ENCODE results near the gene GLS.
"Not testable (repeated sequence)": the region's sequence is repeated elsewhere in the genome, so short reads cannot be mapped to it uniquely, and the experiment has no call there.

GLS gene

DNA sequence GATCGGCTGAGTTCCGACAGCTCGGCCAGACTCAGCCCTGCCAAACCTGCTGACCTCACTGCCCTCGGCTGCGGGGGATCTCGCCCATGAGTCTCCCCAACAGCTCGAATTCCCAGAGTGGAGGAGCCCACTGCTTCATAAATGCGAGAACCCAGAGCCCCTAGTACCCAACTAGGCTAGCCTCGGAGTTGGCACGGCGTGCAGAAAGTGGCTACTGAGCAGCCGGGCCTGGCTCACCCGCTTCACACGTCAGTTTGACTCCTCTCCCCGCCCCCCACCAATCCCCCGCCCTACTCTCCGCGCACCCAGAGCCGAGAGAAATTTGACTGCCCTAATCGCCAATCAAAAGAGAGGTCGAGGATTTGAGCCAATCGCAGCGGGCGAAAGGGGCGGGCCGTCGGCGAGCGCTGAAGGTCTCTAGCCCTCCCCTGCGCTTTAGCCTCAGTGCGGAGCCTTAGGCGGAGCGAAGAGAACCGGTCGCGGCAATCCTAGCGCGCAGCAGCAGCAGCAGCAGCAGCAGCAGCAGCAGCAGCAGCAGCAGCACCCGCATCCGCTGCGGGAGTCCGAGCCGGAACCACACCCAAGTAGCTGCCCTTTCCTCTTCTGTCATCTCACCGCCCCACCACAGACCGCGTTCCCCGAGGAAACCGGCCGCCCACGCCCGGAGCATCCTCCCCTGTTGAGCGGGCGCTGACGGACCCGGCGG, at the start of gene GLS:
GLS (plus strand) TSS at position 444 of the 706 bp plus-strand sequence. CDS start 264 bp downstream, outside the sequence.
- FAIRE-seq: no peak
- peak; percentile 97 for DNase-seq (ENCODE audit: low spot score)

GRCh38 chr2:190831941-190832340, 48.7 kb upstream of the GLS start:
- no peak for FAIRE-seq
- no peak for DNase-seq (ENCODE audit: low spot score)

GRCh38 chr2:190834890-190835208, 45.8 kb upstream of the GLS start:
- no peak for FAIRE-seq
- DNase-seq (ENCODE audit: low spot score): no peak

DNA sequence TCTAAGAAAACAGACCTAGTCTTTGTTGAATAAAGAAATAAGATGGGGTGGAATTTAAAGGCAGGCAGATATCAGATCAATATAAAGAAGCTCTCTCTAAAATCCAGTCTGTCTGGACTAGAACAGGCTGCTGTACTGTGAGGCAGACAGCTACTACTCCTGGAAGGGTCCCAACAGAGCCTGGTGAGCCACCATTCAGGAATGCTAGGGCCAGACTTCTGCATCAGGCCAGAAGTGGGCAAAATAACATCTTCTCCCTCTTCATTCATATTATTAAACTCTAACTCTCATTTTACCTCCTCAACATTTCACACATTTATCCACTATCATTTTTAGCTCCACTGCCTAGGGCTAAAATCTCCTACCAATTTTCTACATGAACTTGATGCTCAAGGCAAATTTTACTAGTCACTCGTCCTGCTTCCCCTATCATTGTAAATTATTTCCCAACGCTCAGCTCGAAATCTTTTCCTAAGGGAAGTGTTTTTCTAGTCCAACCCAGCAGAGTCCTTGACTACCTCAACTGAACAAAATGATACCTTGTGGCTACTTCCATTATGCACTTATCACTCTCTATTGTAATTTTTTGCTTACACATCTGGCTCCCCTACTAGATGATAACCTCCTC, 45.2 kb upstream of the GLS start:
- FAIRE-seq (no peak), DNase-seq (ENCODE audit: low spot score) (peak; percentile 82)

DNA sequence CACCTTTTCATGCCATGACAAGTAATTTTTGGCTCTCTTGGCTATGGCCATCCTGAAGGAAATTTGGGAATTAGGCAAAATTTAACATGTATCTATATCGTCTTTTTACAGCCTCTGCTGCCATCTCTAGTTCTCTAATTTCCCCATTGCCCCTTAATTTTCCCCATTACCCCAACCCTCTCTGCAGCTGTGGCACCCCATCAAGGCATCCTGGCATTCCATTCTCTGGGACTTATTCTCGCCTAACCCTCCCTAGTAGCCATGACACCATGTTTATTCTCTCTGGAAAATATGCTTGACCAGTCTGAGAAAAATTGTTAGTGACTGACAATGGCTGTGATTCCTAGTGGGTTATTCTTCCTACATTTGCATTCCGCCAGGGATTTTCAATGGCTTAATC, 43.9 kb upstream of the GLS start:
- FAIRE-seq (no peak), DNase-seq (ENCODE audit: low spot score) (no peak)

GRCh38 chr2:190837420-190837819, 43.2 kb upstream of the GLS start:
- no peak for FAIRE-seq

GRCh38 chr2:190837952-190838361, 42.7 kb upstream of the GLS start:
- DNase-seq (ENCODE audit: low spot score): no peak
- peak; percentile 69 for FAIRE-seq

More at GRCh38 chr2:190837420-190837819, 43.2 kb upstream of the GLS start:
- DNase-seq (ENCODE audit: low spot score): peak; percentile 71

- peak; percentile 38 for DNase-seq (ENCODE audit: low spot score)
- FAIRE-seq: no peak
Observed at GRCh38 chr2:190838492-190838910, 42.1 kb upstream of the GLS start.

GRCh38 chr2:190840569-190841172, 40.0 kb upstream of the GLS start:
- no peak for FAIRE-seq

GRCh38 chr2:190841707-190842505, 38.7 kb upstream of the GLS start:
- FAIRE-seq (peak; percentile 13), DNase-seq (ENCODE audit: low spot score) (peak; percentile 30)

More at GRCh38 chr2:190840569-190841172, 40.0 kb upstream of the GLS start:
- no peak for DNase-seq (ENCODE audit: low spot score)

DNA sequence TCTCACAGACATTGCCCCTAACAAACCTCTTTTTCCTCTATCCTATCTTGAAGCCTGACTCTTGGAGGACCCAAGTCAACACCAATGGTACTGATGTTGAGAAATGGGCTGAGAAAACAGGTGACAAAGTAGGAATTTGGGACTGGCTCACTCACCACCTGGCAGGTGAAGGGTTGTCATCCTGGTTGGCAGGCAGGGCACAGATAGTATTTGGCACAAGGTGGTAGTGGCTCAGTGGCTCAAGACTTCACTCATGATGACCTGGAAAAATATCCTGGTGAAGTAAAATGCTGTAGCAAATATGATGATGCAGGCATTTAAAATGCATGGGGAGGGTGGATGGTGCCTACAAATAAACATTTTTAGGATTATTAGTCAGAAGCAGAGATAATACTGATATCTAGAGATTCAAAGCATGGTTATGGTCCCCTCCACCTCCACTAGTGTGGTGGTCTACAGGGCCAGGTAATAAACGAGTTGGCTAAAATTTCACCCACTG, 38.0 kb upstream of the GLS start:
- DNase-seq (ENCODE audit: low spot score) (no peak), FAIRE-seq (no peak)

- DNase-seq (ENCODE audit: low spot score): peak; percentile 51
- FAIRE-seq: peak; percentile 37
Observed at GRCh38 chr2:190843890-190844699, 36.5 kb upstream of the GLS start.

DNA sequence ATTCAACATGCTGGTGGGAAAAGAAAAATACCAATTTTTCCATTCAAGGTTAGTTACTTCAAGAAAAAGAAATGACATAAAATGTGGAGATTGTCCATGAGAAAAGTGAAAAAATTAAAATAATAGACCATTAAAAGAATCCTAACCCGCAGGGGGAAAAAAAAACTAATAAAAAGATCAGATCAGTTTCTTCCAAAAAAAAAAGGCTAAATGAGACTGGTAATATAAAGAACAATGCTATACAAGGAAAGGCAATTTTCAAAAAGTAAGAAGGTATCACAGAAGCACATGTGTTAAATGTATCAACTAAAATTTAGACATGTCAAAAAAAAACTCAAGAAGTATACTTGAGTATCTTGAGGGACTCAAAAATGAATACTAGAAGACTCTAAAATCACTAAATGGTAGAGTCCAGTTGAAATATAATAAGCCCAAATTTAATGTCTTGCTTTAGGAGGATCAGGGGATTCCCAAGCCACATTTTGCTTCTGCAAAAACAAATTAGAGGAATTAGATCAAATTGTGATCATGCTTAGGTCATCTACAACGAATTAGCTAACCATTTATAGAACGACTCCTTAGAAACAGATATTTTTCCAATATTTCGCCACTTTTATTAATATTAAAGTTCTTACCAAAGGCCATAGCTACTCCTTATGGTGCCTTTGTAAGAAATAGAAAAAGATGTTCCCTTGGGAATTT, 35.8 kb upstream of the GLS start:
- DNase-seq (ENCODE audit: low spot score): no peak
- FAIRE-seq: no peak

DNA sequence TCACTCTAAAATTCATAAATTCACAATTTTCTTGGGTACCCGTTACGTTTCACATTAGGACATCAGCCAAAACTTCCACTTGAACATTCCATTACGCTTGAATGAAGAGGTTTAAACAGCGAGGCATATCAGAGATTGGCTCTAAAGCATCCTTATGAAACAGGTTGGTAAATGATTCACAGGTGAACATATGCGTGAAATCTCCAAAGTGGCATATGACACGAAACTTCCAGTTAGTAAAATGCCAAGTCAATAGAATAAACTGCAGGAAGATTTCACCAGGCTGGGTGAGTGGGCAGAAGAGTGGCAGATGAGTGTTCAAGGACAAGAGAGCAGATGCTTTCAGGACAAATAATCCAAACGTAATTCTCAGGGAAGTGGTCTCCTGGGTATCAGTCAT, 33.9 kb upstream of the GLS start:
- FAIRE-seq (peak; percentile 20), DNase-seq (ENCODE audit: low spot score) (no peak)

DNA sequence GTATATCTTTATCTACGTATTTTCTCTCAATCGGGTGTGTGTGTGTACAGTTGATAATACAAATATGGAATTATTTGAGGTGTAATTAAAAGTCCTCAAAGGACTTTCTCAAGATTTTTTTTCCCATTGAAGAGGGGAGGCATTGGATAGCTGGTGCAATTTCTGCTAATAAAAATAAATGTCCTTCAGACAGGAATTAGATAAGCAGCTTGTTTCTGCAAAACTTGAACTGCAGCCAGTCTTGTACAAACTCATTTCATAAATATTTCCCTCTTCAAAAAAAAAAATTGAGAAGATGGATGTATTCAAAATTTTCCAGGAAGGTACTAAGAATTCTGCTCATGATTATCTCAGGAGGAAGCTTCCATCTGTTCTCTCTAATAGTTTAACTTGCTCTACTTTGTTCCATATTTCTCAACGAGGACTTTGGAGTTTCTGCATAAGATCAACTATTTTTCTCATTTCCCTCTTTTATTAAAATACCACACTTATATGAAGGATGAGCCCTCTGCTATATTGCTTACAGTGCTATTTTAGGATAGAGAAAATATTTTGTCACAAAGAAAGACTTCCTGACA, 33.0 kb upstream of the GLS start:
- no peak for FAIRE-seq
- no peak for DNase-seq (ENCODE audit: low spot score)

DNA sequence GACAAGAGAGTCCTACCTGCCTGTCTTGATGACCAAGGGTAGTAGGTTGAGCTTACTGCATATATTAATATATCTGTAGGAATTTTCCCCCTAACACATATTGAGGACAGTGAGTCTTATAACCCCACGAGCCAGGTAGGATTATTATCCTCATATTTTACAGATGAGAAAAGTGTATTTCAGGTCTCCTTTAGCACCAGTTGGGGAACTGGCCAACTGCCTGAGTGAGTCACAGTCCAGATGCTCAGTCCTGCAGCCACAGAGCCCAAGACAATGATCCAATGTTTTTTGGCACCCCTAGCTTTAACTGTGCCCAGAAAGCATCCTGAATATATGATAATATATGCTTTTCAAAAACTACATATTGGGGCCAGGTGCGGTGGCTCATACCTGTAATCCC, 30.8 kb upstream of the GLS start:
- FAIRE-seq (no peak), DNase-seq (ENCODE audit: low spot score) (peak; percentile 73)

- not testable (repeated sequence) for FAIRE-seq; DNase-seq (ENCODE audit: low spot score)
Observed at GRCh38 chr2:190853022-190853421, 27.6 kb upstream of the GLS start.

- DNase-seq (ENCODE audit: low spot score) (no peak), FAIRE-seq (no peak)
Observed at GRCh38 chr2:190853531-190854383, 26.9 kb upstream of the GLS start.

DNA sequence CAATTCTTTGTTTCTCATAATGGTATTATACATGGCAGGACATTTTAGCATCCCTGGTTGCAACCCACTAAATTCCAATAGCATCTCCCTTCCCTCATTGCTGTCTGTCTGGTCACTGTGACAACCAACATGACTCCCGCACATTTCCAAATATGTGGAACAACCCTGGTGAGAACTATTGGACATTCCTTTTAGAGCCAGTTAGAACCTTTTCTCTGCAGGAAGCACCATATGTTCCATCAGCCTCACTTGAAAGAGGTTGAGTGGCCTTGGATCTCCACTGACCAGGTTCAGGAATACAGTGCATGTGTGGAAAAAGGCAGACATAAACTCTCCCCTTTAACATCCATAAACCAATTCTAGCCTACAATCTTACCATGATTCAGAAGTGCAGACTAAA, 25.9 kb upstream of the GLS start:
- DNase-seq (ENCODE audit: low spot score) (no peak), FAIRE-seq (no peak)

Measured in urothelium cell line (cell line).